Activated CD8-positive, alpha-beta memory T cell treated with anti-CD3 and anti-CD28 coated beads, Interleukin-2, amount 10 ng/mL, durations not matched to agents 7 days and 5 days (primary cell): ENCODE results near the gene BCAR1. TPM values are rescaled to one million over a fixed set of nuclear protein-coding genes. Genes with fewer than 3 reads are reported as not detected.

Experiments
- ATAC-seq: fragments of 150-1000 bp; cut with Tn5 transposase; one replicate; pipeline ENCODE4 v1.10.0; 2021; ENCODE audit warnings: moderate library complexity
- CTCF ChIA-PET: fragments of 350-600 bp; sonication (Branson Sonifier 250); formaldehyde crosslinking; loops from one replicate; lab custom pipeline; 2021; ENCODE audit warnings: antibody characterized with exemption; lab: Charles Lee
- DNase-seq: peaks from one replicate; pipeline ENCODE4 v3.0.0-alpha.2; 2020
- H3K27ac Mint-ChIP-seq: one replicate; pipeline ENCODE4 v1.8.0; 2021; ENCODE audit warnings: mild to moderate bottlenecking, mixed read lengths
- H3K27me3 Mint-ChIP-seq: one replicate; pipeline ENCODE4 v1.8.0; 2021; ENCODE audit warnings: mixed read lengths
- H3K36me3 Mint-ChIP-seq: one replicate; pipeline ENCODE4 v1.8.0; 2021; ENCODE audit warnings: mild to moderate bottlenecking, mixed read lengths
- H3K4me1 Mint-ChIP-seq: one replicate; pipeline ENCODE4 v1.8.0; 2021; ENCODE audit warnings: mixed read lengths
- H3K4me3 Mint-ChIP-seq: one replicate; pipeline ENCODE4 v1.8.0; 2021; ENCODE audit warnings: mild to moderate bottlenecking, moderate library complexity, mixed read lengths
- H3K9me3 Mint-ChIP-seq: one replicate; pipeline ENCODE4 v1.8.0; 2022; ENCODE audit warnings: low read depth, mixed read lengths
- total RNA-seq, 2 experiments: library from RNA; stranded (reverse); gene quantifications; one replicate each; pipeline ENCODE4 v1.2.3, GENCODE V29; 2021

BCAR1 gene, protein sequence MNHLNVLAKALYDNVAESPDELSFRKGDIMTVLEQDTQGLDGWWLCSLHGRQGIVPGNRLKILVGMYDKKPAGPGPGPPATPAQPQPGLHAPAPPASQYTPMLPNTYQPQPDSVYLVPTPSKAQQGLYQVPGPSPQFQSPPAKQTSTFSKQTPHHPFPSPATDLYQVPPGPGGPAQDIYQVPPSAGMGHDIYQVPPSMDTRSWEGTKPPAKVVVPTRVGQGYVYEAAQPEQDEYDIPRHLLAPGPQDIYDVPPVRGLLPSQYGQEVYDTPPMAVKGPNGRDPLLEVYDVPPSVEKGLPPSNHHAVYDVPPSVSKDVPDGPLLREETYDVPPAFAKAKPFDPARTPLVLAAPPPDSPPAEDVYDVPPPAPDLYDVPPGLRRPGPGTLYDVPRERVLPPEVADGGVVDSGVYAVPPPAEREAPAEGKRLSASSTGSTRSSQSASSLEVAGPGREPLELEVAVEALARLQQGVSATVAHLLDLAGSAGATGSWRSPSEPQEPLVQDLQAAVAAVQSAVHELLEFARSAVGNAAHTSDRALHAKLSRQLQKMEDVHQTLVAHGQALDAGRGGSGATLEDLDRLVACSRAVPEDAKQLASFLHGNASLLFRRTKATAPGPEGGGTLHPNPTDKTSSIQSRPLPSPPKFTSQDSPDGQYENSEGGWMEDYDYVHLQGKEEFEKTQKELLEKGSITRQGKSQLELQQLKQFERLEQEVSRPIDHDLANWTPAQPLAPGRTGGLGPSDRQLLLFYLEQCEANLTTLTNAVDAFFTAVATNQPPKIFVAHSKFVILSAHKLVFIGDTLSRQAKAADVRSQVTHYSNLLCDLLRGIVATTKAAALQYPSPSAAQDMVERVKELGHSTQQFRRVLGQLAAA
- total RNA-seq: under 1 TPM in 1 of 2 experiments, not detected in 1; 0.19 TPM

DNA sequence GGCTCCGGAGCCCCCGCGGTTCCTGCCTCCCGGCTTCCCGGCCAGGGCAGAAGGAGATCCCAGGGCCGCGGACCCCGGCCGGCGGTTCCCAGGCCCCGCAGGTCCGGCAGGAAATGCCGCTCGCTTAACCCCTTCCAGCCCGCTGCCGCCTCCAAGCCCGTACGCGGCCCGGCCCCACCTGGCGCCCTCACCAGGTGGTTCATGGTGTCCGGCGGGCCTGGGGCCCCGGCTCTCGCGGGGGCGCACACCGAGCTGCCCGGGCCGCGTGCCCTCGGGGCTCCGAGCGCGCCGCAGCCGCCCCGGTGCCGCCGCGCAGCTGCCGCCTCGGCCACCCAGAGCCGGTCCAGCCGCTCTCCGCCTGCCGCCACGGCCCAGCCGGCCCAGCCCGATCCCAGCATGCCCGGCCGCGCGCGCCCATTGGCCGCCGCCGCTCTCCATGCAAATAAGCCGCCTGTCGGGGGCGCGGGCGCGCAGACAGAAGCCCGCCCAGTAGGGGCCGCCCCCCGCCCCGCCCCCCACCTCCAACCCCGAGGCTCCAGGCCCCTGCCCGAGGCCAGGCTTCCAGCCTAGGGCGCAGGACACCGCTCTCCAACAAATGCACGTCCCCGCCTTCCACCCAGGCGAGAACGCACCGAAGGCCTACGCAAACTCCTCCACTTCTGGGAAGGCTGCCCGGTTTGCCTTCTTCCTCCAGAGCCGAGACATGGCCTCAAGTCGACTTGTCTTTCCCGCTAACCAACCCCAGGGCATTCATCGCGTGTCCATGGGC, at the start of gene BCAR1:
Gene BCAR1 (minus strand): TSS at position 345 of the 769 bp plus-strand sequence. CDS start 142 bp downstream, at position 203.
- Mint-ChIP-seq H3K4me3 (no peak within 1 kb of the TSS), H3K36me3 (no peaks in the 10 kb centered on the region), H3K27ac (no peak within 1 kb of the TSS), H3K27me3 (peaks cover 59% of the 10 kb centered on the region), H3K4me1 (no peaks in the 10 kb centered on the region), H3K9me3 (no peaks in the 10 kb centered on the region)
- CTCF ChIA-PET: no interaction called here
- DNase-seq: no peak
- ATAC-seq: peak; percentile 46

DNA sequence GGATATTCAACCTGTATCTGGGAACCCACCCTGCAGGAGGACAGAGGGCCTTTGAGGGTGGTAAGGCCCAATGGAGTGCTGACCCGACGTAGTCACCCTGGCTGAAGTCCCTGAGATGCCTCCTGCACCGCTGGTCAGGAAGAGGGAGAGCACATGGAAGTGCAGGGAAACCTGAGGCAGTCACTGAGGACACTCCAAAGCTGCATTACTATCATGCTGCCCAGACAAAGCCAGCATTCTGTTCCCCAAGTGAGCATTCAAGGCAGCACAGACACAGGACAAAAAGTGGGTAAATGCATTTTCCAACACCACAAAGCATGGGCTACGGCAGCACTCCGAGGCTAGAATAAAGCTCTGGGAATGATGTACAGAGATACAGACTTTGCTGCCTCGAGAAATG, 46.8 kb upstream of the BCAR1 start:
- ATAC-seq (no peak), DNase-seq (no peak)
- Mint-ChIP-seq H3K4me1 (no peaks in the 10 kb centered on the region), H3K27me3 (no peaks in the 10 kb centered on the region), H3K27ac (no peak overlapping the region), H3K9me3 (no peaks in the 10 kb centered on the region), H3K4me3 (no peak overlapping the region), H3K36me3 (peaks cover 15% of the 10 kb centered on the region)
- CTCF ChIA-PET: no interaction called here

DNA sequence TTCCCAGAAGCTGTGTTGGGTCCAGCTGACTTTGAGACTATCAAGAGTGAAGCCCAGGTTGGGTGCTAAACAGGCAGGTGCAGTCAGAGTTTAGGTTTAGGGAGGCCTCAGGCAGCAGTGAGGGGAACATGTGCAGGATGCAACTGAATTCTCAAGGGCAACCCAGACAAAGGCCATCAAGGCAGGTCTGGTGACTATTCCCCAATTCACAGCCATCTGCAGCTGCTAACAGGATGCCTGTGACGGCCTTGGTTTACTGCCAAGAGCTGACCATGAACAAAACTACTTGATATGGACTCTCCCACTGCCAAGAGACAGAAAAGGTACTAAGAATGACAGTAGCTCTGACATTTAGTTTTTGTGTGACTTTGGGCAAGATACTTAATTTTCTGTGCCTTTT, 45.2 kb upstream of the BCAR1 start:
- Mint-ChIP-seq H3K36me3 (peaks cover 25% of the 10 kb centered on the region), H3K27ac (no peak overlapping the region), H3K4me3 (no peak overlapping the region), H3K4me1 (no peaks in the 10 kb centered on the region), H3K27me3 (no peaks in the 10 kb centered on the region), H3K9me3 (no peaks in the 10 kb centered on the region)
- ATAC-seq (no peak), DNase-seq (no peak)
- CTCF ChIA-PET: interaction anchor here (1.4 kb wide), 1 partner anchor 11 kb away, joined by 3 read pairs; no protein-coding TSS in a partner anchor

DNA sequence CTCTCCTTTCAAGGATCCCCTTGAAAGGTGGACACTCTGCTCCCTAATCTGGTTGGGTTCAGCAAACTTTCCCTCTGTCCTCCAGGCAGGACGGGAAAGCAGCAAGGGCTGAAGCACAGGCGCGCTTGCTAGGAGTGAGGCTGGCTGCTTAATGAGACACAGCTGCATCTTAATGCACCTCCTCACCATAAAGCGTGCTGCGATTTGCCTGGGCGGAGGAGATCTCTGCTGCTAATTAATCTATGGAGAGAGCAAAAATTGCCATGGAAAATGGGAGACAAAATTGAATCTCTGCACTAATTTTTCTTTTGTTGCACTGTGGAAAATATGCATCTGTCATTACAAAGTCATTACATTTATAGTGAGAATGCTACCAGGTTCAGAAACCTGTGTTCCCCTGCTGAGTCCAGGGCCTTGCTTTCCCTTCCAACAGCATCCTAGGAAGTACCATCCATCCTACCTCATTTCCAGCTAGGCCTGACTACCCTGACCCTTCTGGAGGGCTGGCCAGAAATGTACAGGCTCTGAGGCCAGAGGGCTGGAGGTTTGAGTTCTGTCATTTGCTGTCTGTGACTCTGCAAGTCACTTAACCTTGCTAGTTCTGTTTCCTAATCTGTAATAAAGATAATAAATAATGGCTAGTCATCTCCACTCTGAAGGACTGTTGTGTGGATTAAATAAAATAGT, 43.5 kb upstream of the BCAR1 start:
- Mint-ChIP-seq H3K9me3 (no peaks in the 10 kb centered on the region), H3K4me3 (no peak overlapping the region), H3K36me3 (peaks cover 25% of the 10 kb centered on the region), H3K4me1 (no peaks in the 10 kb centered on the region), H3K27me3 (peaks cover 2% of the 10 kb centered on the region), H3K27ac (no peak overlapping the region)
- DNase-seq (no peak), ATAC-seq (no peak)
- CTCF ChIA-PET: interaction anchor here (1.4 kb wide), 1 partner anchor 13 kb away, joined by 3 read pairs; no protein-coding TSS in a partner anchor

DNA sequence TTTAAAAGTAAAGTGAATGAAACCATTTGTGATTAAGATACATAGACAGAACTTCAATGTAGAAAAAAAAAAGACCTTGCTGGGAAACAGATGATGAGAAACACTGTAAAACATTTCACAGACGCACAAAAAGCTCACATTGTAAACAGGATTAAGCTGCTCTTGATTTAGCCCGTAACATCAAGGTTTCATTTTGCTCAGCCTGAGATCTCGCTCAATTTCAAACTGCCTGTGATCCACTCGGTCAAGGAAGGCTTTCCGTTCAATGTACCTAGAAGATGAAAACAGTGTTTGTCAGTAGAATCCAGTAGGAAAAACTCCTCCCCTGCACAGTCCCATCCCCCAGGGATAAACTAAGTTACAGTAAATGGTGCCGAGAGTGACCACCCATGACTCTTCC, 42.3 kb upstream of the BCAR1 start:
- DNase-seq: no peak
- H3K36me3 Mint-ChIP-seq: peaks cover 23% of the 10 kb centered on the region
- H3K27me3 Mint-ChIP-seq: peaks cover 2% of the 10 kb centered on the region
- no peak for ATAC-seq
- H3K4me1 Mint-ChIP-seq: peaks cover 4% of the 10 kb centered on the region
- H3K27ac Mint-ChIP-seq: no peak overlapping the region
- no peaks in the 10 kb centered on the region for H3K9me3 Mint-ChIP-seq
- no peak overlapping the region for H3K4me3 Mint-ChIP-seq
- CTCF ChIA-PET: interaction anchor here (2.5 kb wide), 1 partner anchor 92 kb away, joined by 6 read pairs; no protein-coding TSS in a partner anchor

DNA sequence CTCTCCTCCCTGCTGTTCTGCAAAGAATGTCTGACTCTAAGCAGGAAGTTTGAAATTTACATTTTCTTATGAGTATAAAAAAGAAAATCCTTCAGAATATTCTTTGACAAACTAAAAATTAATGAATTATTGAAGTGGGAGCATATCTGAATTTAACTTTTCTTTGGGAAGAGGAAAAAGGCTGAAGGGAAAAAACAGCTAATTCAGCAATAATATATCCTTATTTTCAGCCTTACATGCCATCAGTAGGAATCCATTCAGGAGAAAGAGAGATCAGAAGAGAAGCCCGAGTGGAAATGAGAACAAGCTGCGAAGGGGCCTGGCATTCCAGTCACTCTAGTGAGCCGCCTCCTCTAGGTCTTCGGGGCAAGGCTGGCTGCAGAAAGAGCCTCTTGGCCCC, 41.7 kb upstream of the BCAR1 start:
- no peak overlapping the region for H3K4me3 Mint-ChIP-seq
- no peaks in the 10 kb centered on the region for H3K9me3 Mint-ChIP-seq
- H3K36me3 Mint-ChIP-seq: peaks cover 27% of the 10 kb centered on the region
- peaks cover 2% of the 10 kb centered on the region for H3K27me3 Mint-ChIP-seq
- no peak overlapping the region for H3K27ac Mint-ChIP-seq
- CTCF ChIA-PET: interaction anchor here (2.5 kb wide), 1 partner anchor 92 kb away, joined by 6 read pairs; no protein-coding TSS in a partner anchor
- DNase-seq: no peak
- no peak for ATAC-seq
- H3K4me1 Mint-ChIP-seq: peaks cover 10% of the 10 kb centered on the region

DNA sequence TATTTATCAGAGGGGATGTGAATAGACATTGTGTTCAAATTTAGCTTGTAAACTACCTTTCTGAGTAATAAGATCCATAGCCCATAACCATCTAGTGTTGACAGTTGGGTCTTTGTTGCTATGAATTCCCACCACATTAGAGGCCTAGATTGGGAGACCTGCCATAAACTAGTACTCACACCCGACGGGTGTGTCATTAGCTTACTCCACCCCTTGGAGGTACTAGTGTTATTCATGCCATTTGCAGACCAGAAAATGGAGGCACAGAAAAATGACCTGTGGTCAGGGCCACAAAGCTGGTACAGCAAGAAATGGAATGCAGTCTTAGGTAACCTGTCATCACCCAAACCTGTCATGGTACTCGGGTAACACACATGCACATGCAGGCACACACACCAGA, 41.3 kb upstream of the BCAR1 start:
- no peaks in the 10 kb centered on the region for H3K9me3 Mint-ChIP-seq
- H3K4me1 Mint-ChIP-seq: peaks cover 14% of the 10 kb centered on the region
- no peak overlapping the region for H3K4me3 Mint-ChIP-seq
- no peak for DNase-seq
- ATAC-seq: no peak
- H3K27ac Mint-ChIP-seq: no peak overlapping the region
- CTCF ChIA-PET: interaction anchor here (2.5 kb wide), 1 partner anchor 93 kb away, joined by 6 read pairs; no protein-coding TSS in a partner anchor
- H3K27me3 Mint-ChIP-seq: peaks cover 2% of the 10 kb centered on the region
- H3K36me3 Mint-ChIP-seq: peaks cover 27% of the 10 kb centered on the region

DNA sequence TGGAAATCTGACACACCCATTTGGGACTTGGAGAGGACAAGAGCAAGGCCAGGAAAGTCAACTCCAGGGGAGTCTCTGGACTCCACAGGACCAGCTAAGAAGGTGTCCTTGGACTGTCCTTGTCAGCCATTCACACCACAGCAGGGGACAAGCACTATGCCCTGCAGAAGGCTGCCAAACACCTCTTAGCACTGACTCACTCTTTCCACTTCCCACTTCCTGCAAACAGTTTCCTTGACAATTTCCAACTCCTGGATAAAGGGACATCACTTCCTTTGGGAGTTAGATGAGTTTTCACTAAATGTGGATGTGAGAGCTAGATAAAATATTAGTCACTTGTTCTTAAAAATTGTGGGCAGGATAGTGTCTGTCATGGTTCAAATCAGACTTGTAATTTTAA, 37.8 kb upstream of the BCAR1 start:
- Mint-ChIP-seq H3K9me3 (peaks cover 1% of the 10 kb centered on the region), H3K4me1 (peaks cover 19% of the 10 kb centered on the region), H3K27ac (no peak overlapping the region), H3K4me3 (no peak overlapping the region), H3K36me3 (peaks cover 36% of the 10 kb centered on the region), H3K27me3 (peaks cover 26% of the 10 kb centered on the region)
- DNase-seq (no peak), ATAC-seq (no peak)
- CTCF ChIA-PET: no interaction called here

DNA sequence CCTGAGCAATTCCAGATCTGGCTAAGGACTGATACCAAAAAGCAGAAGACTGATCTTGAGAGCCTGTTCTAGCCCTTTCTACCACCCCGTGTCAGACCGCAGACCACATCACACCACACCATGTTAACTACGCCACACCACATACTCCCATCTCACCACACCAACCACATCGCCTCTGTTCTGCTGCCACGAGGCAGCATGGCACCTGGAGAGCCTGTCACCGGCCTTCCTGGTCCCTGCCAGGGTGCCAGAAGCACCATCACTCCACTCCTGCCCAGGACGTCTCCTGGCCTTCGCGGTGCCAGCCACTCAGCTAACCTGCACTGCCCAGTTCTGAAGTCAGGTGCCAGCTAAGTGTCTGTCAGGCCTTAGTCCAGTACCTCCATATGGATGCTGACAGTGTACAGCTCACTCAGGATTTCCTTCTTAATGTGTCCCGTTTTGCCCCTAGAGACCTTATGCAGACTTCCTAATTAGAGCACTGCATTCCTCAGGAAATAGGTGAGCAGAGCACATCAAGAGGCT, 37.2 kb upstream of the BCAR1 start:
- CTCF ChIA-PET: interaction anchor here (1.3 kb wide), 1 partner anchor 55 kb away, joined by 4 read pairs; no protein-coding TSS in a partner anchor

DNA sequence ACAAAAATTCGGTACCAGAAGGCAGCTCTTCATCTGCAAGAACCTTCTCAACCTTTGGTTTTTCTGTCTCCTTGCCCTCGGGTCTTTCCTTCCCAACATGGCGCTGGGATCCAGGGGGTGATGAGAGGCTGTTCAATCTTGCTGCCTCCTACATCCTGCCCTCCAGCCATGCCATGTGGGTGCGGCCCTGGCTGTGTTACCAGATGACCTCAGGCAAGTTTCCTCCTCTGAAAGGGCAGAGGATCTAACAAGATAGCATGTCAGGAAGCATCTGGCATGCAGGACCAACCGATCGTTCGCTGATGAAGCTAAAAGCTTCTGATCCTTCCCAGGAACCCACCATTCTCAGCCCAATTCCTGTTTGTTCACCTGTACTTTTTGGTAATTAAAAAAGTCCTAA, 36.8 kb upstream of the BCAR1 start:
- H3K4me1 Mint-ChIP-seq: peaks cover 19% of the 10 kb centered on the region
- peaks cover 32% of the 10 kb centered on the region for H3K36me3 Mint-ChIP-seq
- peaks cover 26% of the 10 kb centered on the region for H3K27me3 Mint-ChIP-seq
- peaks cover 1% of the 10 kb centered on the region for H3K9me3 Mint-ChIP-seq
- CTCF ChIA-PET: interaction anchor here (1.3 kb wide), 1 partner anchor 54 kb away, joined by 4 read pairs; no protein-coding TSS in a partner anchor
- DNase-seq (peak; percentile 49), ATAC-seq (no peak)
- peak overlapping the region; percentile 67 for H3K27ac Mint-ChIP-seq
- peak overlapping the region; percentile 5 for H3K4me3 Mint-ChIP-seq

More for the DNA sequence above, 37.2 kb upstream of the BCAR1 start:
- DNase-seq (peak; percentile 85), ATAC-seq (peak; percentile 81)
- peaks cover 1% of the 10 kb centered on the region for H3K9me3 Mint-ChIP-seq
- H3K27ac Mint-ChIP-seq: peak overlapping the region; percentile 67
- H3K36me3 Mint-ChIP-seq: peaks cover 32% of the 10 kb centered on the region
- peaks cover 19% of the 10 kb centered on the region for H3K4me1 Mint-ChIP-seq
- H3K4me3 Mint-ChIP-seq: peak overlapping the region; percentile 5
- H3K27me3 Mint-ChIP-seq: peaks cover 26% of the 10 kb centered on the region

DNA sequence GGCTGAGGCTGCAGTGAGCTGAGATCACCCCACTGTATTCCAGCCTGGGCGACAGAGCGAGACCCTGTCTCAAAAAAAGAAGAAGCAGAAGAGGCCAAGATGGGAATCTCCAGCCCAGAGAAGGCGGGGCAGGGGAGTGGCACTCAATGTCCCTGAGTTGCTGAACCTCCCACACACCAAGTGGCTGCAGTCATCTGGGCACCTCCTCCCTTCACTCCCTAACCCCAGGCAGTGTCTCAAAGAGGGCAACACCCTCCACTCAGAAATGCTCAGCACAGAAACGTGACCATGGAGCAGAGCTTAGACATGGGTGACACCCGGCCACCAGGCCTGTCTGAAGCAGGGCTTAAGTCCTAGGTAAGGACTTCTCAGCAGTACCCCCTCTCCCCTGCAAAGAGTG, 36.3 kb upstream of the BCAR1 start:
- no peak for DNase-seq
- Mint-ChIP-seq H3K4me1 (peaks cover 19% of the 10 kb centered on the region), H3K27me3 (peaks cover 26% of the 10 kb centered on the region), H3K4me3 (no peak overlapping the region), H3K27ac (no peak overlapping the region), H3K9me3 (peaks cover 1% of the 10 kb centered on the region), H3K36me3 (peaks cover 29% of the 10 kb centered on the region)
- CTCF ChIA-PET: interaction anchor here (1.3 kb wide), 1 partner anchor 54 kb away, joined by 4 read pairs; no protein-coding TSS in a partner anchor
- ATAC-seq: no peak

DNA sequence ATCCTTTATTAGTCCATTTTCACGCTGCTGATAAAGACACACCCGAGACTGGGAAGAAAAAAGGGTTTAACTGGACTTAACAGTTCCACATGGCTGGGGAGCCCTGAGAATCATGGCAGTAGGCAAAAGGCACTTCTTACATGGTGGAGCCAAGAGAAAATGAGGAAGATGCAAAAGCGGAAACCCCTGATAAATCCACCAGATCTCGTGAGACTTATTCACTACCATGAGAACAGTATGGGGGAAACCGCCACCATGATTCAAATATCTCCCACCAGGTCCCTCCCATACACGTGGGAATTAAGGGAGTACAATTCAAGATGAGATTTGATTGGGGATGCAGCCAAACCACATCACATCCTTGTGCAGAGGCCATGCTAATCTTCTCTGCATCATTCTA, 35.0 kb upstream of the BCAR1 start:
- DNase-seq: no peak
- Mint-ChIP-seq H3K4me1 (peaks cover 19% of the 10 kb centered on the region), H3K36me3 (peaks cover 21% of the 10 kb centered on the region), H3K27ac (no peak overlapping the region), H3K4me3 (no peak overlapping the region), H3K9me3 (peaks cover 1% of the 10 kb centered on the region), H3K27me3 (peaks cover 31% of the 10 kb centered on the region)
- no peak for ATAC-seq
- CTCF ChIA-PET: interaction anchor here (0.6 kb wide), 1 partner anchor 138 kb away, joined by 3 read pairs; no protein-coding TSS in a partner anchor
